ENCODE measurements around the gene SFTA2. TPM values are rescaled to one million over a fixed set of nuclear protein-coding genes. Genes with fewer than 3 reads are reported as not detected.

SFTA2 gene
- total RNA-seq, 1 experiment from 2014 or later: not detected

DNA sequence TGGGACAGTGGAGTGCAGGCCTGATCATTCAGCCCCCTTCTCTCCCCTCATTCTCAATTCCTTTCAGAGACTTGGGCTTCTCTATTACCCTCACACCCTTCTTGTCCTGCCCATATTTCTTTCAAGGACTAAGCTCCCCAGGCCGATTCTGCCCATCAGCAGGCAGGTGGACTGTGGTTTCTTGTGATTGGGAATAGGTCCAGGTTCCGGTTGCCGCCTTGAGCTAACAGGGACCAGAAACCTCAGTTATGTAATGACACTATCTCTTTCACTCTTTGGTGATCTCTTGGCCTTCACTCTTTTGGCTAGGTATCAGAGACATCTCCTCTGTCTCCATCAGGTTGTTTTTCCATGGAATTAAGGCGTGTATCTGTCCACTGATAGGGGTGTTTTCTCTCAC is 15.3 kb upstream of the SFTA2 start:
- Histone ChIP-seq H3K18ac (ENCODE audit: insufficient read length, low read depth, low read length) (no peak overlapping the region), H3K79me1 (ENCODE audit: insufficient read depth, low read depth, low read length, poor library complexity, severe bottlenecking) (no peaks in the 10 kb centered on the region), H3K14ac (ENCODE audit: insufficient read depth, low read length) (no peak overlapping the region), H2BK120ac (ENCODE audit: low read depth, low read length, poor library complexity, severe bottlenecking) (no peak overlapping the region), H4K20me1 (ENCODE audit: control insufficient read depth, insufficient read depth, insufficient read length) (no peaks in the 10 kb centered on the region), H4K8ac (replicated peaks; ENCODE audit: insufficient read length, low read depth, low read length) (no peak overlapping the region), H3K79me2 (ENCODE audit: insufficient read depth, low read length) (no peaks in the 10 kb centered on the region), H2BK20ac (ENCODE audit: low read depth, low read length, poor library complexity, severe bottlenecking) (no peak overlapping the region), H3T11ph (ENCODE audit: low read length) (no peak overlapping the region), H3K27me3 (ENCODE audit: insufficient read depth, low read length) (no peaks in the 10 kb centered on the region; the same call in 1 of the 2 replicates), H3K4me1 (ENCODE audit: insufficient read depth, low read length) (peaks cover under 1% of the 10 kb centered on the region; the same call in 1 of the 2 replicates), H2AK5ac (ENCODE audit: insufficient read length, low read length) (no peak overlapping the region), H4K5ac (ENCODE audit: insufficient read length, low read depth, low read length) (no peak overlapping the region), H3K56ac (ENCODE audit: insufficient read length, low read depth, low read length) (no peak overlapping the region), H3K4ac (ENCODE audit: low read depth, low read length) (no peak overlapping the region), H3K9me3 (ENCODE audit: control insufficient read depth, low read depth, low read length) (no peaks in the 10 kb centered on the region), H4K91ac (ENCODE audit: insufficient read length, low read depth, low read length) (no peak overlapping the region), H3K9ac (ENCODE audit: extremely low read depth, insufficient read length, low read length) (no peak overlapping the region), H2BK5ac (ENCODE audit: insufficient read length, low read length) (no peak overlapping the region), H3K23me2 (ENCODE audit: insufficient read length, low read depth, low read length, poor library complexity, severe bottlenecking) (no peaks in the 10 kb centered on the region), H2AFZ (ENCODE audit: low read length) (no peak overlapping the region), H3K4me2 (ENCODE audit: insufficient read depth, insufficient read length, low read length) (no peak overlapping the region), H2BK12ac (ENCODE audit: insufficient read length, low read depth, low read length) (no peak overlapping the region), H3K23ac (ENCODE audit: insufficient read length, low read depth, low read length) (no peak overlapping the region), H3K27ac (ENCODE audit: insufficient read length, low read depth, low read length) (no peak overlapping the region), H2BK15ac (ENCODE audit: low read depth, low read length) (no peak overlapping the region)
- Mint-ChIP-seq H3K36me3 (ENCODE audit: insufficient read depth in 1 of 3, low read depth in 3 of 3) (no peaks in the 10 kb centered on the region; a peak in 1 of 7 replicates), H3K27me3 (ENCODE audit: low read depth) (peaks cover 32% of the 10 kb centered on the region), H3K4me3 (no peak overlapping the region), H3K9me3 (peaks cover 0 to 8% of the 10 kb centered on the region in 2 experiments; a peak in 3 of 5 replicates), H3K4me1 (peaks cover 15 to 19% of the 10 kb centered on the region in 2 experiments), H3K27ac (peak overlapping the region in 1 of 3 experiments; percentile 63; a peak in 1 of 7 replicates)
- DNase-seq: no peak
- TF ChIP-seq, protein P1, sequence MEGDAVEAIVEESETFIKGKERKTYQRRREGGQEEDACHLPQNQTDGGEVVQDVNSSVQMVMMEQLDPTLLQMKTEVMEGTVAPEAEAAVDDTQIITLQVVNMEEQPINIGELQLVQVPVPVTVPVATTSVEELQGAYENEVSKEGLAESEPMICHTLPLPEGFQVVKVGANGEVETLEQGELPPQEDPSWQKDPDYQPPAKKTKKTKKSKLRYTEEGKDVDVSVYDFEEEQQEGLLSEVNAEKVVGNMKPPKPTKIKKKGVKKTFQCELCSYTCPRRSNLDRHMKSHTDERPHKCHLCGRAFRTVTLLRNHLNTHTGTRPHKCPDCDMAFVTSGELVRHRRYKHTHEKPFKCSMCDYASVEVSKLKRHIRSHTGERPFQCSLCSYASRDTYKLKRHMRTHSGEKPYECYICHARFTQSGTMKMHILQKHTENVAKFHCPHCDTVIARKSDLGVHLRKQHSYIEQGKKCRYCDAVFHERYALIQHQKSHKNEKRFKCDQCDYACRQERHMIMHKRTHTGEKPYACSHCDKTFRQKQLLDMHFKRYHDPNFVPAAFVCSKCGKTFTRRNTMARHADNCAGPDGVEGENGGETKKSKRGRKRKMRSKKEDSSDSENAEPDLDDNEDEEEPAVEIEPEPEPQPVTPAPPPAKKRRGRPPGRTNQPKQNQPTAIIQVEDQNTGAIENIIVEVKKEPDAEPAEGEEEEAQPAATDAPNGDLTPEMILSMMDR (conservative IDR thresholded peaks at IDR 0.05): no peak
- no CpG with 5 or more reads among the region's 4 CpGs for WGBS (ENCODE audit: extremely low coverage, insufficient read length, low lambda C conversion rate)

Measured in H9 (cell line).